Keratinocyte (primary cell): ENCODE data around the gene C6orf62.

Experiments used
- CTCF ChIP-seq, 3 experiments: IDR thresholded peaks in 1 of 3; conservative IDR thresholded peaks in 1 of 3; optimal IDR thresholded peaks in 1 of 3; 2 replicates in 2 of 3; 3 replicates in 1 of 3; pipeline versions ENCODE3 to v1.5.1; 2011; ENCODE audit warnings: low read length in 3 of 3, mild to moderate bottlenecking in 3 of 3, moderate library complexity in 2 of 3, control low read depth in 1 of 3, inconsistent platforms in 1 of 3; ENCODE audit not compliant: insufficient read depth in 2 of 3; ENCODE audit errors: extremely low read depth in 1 of 3
- EZH2 ChIP-seq: IDR thresholded peaks from one replicate; pipeline ENCODE4 v1.6.1; 2012; ENCODE audit warnings: inconsistent platforms, mild to moderate bottlenecking, low read length, moderate library complexity

GRCh38 chr6:24749297-24749696 lies 30.3 kb upstream of the C6orf62 start:
- no peak for TF ChIP-seq EZH2
- TF ChIP-seq CTCF (optimal IDR thresholded peaks at IDR 0.05 in 1 of 3, IDR thresholded peaks at IDR 0.05 in 1 of 3, conservative IDR thresholded peaks at IDR 0.05 in 1 of 3; ENCODE audit: extremely low read depth in 1 of 3, insufficient read depth in 2 of 3, low read length in 3 of 3), result no peak
